Karpas-422 (cell line): ENCODE results near the gene CEP112. TPM values are rescaled to one million over a fixed set of nuclear protein-coding genes. Genes with fewer than 3 reads are reported as not detected.

ENCODE experiments used
- DNase-seq: peaks from one replicate; pipeline ENCODE4 v3.0.0-alpha.2; 2015
- H2AFZ ChIP-seq: fragments of 200-600 bp; sonication (generic); 2 replicates; pipeline ENCODE4 v1.6.1; 2014; ENCODE audit warnings: antibody characterized with exemption, low read length, mixed read lengths
- H3K27ac ChIP-seq: fragments of 200-600 bp; sonication (generic); 2 replicates; pipeline ENCODE4 v1.5.1; 2014; ENCODE audit warnings: mild to moderate bottlenecking, low read length, moderate library complexity
- H3K27me3 ChIP-seq: fragments of 200-600 bp; sonication (generic); 2 replicates; pipeline ENCODE4 v1.6.1; 2014; ENCODE audit warnings: low read length, mixed read lengths
- H3K36me3 ChIP-seq: fragments of 200-600 bp; sonication (generic); 2 replicates; pipeline ENCODE4 v1.6.1; 2014; ENCODE audit warnings: low read length, mixed read lengths; ENCODE audit not compliant: insufficient read depth
- H3K4me1 ChIP-seq: fragments of 200-600 bp; sonication (generic); 2 replicates; pipeline ENCODE4 v1.6.1; 2014; ENCODE audit warnings: mild to moderate bottlenecking, low read length, mixed read lengths
- H3K4me2 ChIP-seq: fragments of 200-600 bp; sonication (generic); 2 replicates; pipeline ENCODE4 v1.6.1; 2014; ENCODE audit warnings: low read length, low read depth, mild to moderate bottlenecking; ENCODE audit not compliant: poor library complexity, severe bottlenecking
- H3K4me3 ChIP-seq: fragments of 200-600 bp; sonication (generic); 2 replicates; pipeline ENCODE4 v1.5.1; 2014; ENCODE audit warnings: mild to moderate bottlenecking, antibody characterized with exemption, low read length, mixed read lengths
- H3K79me2 ChIP-seq: fragments of 200-600 bp; sonication (generic); 2 replicates; pipeline ENCODE4 v1.6.1; 2014; ENCODE audit warnings: mild to moderate bottlenecking, low read length, mixed read lengths
- H3K9ac ChIP-seq: fragments of 200-600 bp; sonication (generic); 2 replicates; pipeline ENCODE4 v1.6.0; 2014; ENCODE audit warnings: low read length
- H3K9me2 ChIP-seq: fragments of 200-600 bp; sonication (generic), shearing (Covaris generic); replicated peaks from 2 replicates; pipeline ENCODE4 v1.6.0; 2014; ENCODE audit warnings: mild to moderate bottlenecking, low read length, moderate library complexity; ENCODE audit not compliant: insufficient read depth
- H3K9me3 ChIP-seq: fragments of 300-700, 200-600 bp; sonication (generic); 2 replicates; pipeline ENCODE4 v1.6.1; 2014; ENCODE audit warnings: low read length, mixed read lengths
- H4K20me1 ChIP-seq: fragments of 200-600 bp; sonication (generic); 2 replicates; pipeline ENCODE4 v1.6.1; 2014; ENCODE audit warnings: mild to moderate bottlenecking, antibody characterized with exemption, low read length, low read depth; ENCODE audit not compliant: insufficient read depth
- total RNA-seq: library from RNA; depleted of rRNA; stranded (reverse); fragments of >200 nt; shearing (Covaris generic); gene quantifications from 2 replicates; pipeline ENCODE4 v1.2.3, GENCODE V29; 2014; ENCODE audit warnings: low replicate concordance; rRNA removed

CEP112 gene
- 0.07 TPM in 1 of 2 replicates, not detected in the other for total RNA-seq

GRCh38 chr17:66191593-66192377, at the start of gene CEP112:
TSS of gene CEP112 (minus strand) at chr17:66192133.
- Histone ChIP-seq H3K9me3 (no peaks in the 10 kb centered on the region), H3K4me2 (peak within 1 kb of the TSS; percentile 96), H3K9ac (peak within 1 kb of the TSS; percentile 72), H3K4me3 (peak within 1 kb of the TSS; percentile 79), H3K36me3 (no peaks in the 10 kb centered on the region), H4K20me1 (no peaks in the 10 kb centered on the region), H3K27me3 (no peaks in the 10 kb centered on the region), H3K9me2 (no peaks in the 10 kb centered on the region), H3K79me2 (no peaks in the 10 kb centered on the region), H2AFZ (peak within 1 kb of the TSS; percentile 87), H3K4me1 (peaks cover 37% of the 10 kb centered on the region), H3K27ac (peak within 1 kb of the TSS; percentile 14; the same call in 1 of the 2 replicates)
- peak; percentile 94 for DNase-seq

GRCh38 chr17:66240630-66241029, 48.7 kb upstream of the CEP112 start:
- Histone ChIP-seq H3K4me1 (no peaks in the 10 kb centered on the region), H3K9me3 (no peaks in the 10 kb centered on the region), H3K4me3 (no peak overlapping the region), H3K4me2 (no peak overlapping the region), H2AFZ (no peak overlapping the region), H4K20me1 (0 out of 2 replicates have a peak, but pooled peaks cover 3% of the 10 kb centered on the region), H3K9ac (no peak overlapping the region), H3K9me2 (no peaks in the 10 kb centered on the region), H3K36me3 (no peaks in the 10 kb centered on the region), H3K27me3 (no peaks in the 10 kb centered on the region), H3K27ac (no peak overlapping the region), H3K79me2 (no peaks in the 10 kb centered on the region)
- no peak for DNase-seq

DNA sequence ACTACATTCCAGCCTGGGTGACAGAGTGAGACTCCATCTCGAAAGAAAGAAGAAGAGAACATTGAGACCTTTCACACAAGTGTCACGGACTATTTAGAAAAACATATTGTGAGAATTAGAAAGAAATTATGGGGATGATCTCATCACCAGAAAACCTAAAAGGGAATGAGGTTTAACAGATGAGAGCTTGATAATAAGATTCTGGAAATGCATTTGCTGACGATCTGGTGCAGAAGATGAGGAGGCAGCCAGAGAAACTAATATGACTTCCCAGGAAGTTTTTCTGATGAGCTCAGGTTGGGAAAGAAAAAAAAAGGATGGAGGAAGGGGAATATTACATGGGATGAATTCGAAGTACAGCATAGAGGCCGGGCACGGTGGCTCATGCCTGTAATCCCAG, 48.1 kb upstream of the CEP112 start:
- no peak overlapping the region for H3K27ac ChIP-seq
- no peaks in the 10 kb centered on the region for H3K36me3 ChIP-seq
- no peaks in the 10 kb centered on the region for H3K9me3 ChIP-seq
- no peak for DNase-seq
- H3K79me2 ChIP-seq: no peaks in the 10 kb centered on the region
- no peaks in the 10 kb centered on the region for H3K27me3 ChIP-seq
- no peak overlapping the region for H3K9ac ChIP-seq
- no peaks in the 10 kb centered on the region for H3K4me1 ChIP-seq
- H3K4me2 ChIP-seq: no peak overlapping the region
- no peak overlapping the region for H2AFZ ChIP-seq
- H3K4me3 ChIP-seq: no peak overlapping the region
- H3K9me2 ChIP-seq: no peaks in the 10 kb centered on the region
- H4K20me1 ChIP-seq: 0 out of 2 replicates have a peak, but pooled peaks cover 3% of the 10 kb centered on the region

GRCh38 chr17:66235377-66235994, 43.6 kb upstream of the CEP112 start:
- no peak overlapping the region for H2AFZ ChIP-seq
- H3K79me2 ChIP-seq: no peaks in the 10 kb centered on the region
- no peak overlapping the region for H3K4me3 ChIP-seq
- no peaks in the 10 kb centered on the region for H3K36me3 ChIP-seq
- H3K27ac ChIP-seq: no peak overlapping the region
- H3K27me3 ChIP-seq: no peaks in the 10 kb centered on the region
- no peak overlapping the region for H3K9ac ChIP-seq
- no peak for DNase-seq
- no peaks in the 10 kb centered on the region for H3K9me2 ChIP-seq
- H3K4me1 ChIP-seq: no peaks in the 10 kb centered on the region
- H4K20me1 ChIP-seq: 0 out of 2 replicates have a peak, but pooled peaks cover 3% of the 10 kb centered on the region
- H3K4me2 ChIP-seq: no peak overlapping the region
- H3K9me3 ChIP-seq: no peaks in the 10 kb centered on the region

- no peak overlapping the region for H2AFZ ChIP-seq
- no peaks in the 10 kb centered on the region for H3K79me2 ChIP-seq
- H4K20me1 ChIP-seq: 0 out of 2 replicates have a peak, but pooled peaks cover 3% of the 10 kb centered on the region
- no peaks in the 10 kb centered on the region for H3K36me3 ChIP-seq
- H3K9me3 ChIP-seq: no peaks in the 10 kb centered on the region
- H3K27me3 ChIP-seq: no peaks in the 10 kb centered on the region
- no peak overlapping the region for H3K4me3 ChIP-seq
- H3K4me1 ChIP-seq: no peaks in the 10 kb centered on the region
- no peak for DNase-seq
- no peak overlapping the region for H3K27ac ChIP-seq
- H3K9ac ChIP-seq: no peak overlapping the region
- no peak overlapping the region for H3K4me2 ChIP-seq
- no peaks in the 10 kb centered on the region for H3K9me2 ChIP-seq
Observed at GRCh38 chr17:66234611-66235010, 42.7 kb upstream of the CEP112 start.

DNA sequence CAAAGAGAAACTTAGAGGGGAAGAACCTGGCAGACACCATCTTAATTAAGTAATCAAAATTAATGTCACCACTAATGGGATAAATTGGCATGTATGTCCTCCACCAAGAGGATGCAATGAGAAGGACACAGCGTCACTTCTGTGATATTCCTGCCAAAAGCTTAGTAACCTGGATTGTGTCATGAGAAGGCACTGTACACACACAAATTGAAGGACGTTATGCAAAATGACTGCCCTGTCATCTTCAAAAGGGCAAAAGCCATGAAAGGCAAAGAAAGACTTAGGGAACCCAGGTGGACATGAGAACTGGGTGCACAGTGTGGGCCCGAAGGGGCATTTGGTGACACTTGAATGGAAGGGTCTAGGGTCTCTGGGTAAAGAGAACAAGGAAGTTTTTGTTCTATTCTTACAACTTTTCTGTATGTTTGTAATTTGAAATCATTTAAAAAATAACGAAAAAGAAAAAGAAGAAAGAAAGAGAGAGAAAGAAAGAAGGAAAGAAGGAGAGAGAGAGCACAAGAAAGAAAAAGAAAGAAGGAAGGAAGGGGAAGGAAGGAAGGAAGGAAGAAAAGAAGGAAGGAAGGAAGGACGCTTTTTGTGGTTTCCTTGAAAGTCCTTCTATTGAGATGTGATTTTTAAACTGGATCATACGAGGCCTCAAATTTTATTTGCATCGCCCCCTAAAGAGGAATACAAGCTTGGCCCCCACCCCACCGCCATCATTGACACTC, 41.3 kb upstream of the CEP112 start:
- H3K79me2 ChIP-seq: no peaks in the 10 kb centered on the region
- no peaks in the 10 kb centered on the region for H3K9me3 ChIP-seq
- no peak for DNase-seq
- no peaks in the 10 kb centered on the region for H3K4me1 ChIP-seq
- H4K20me1 ChIP-seq: 0 out of 2 replicates have a peak, but pooled peaks cover 2% of the 10 kb centered on the region
- H3K4me3 ChIP-seq: no peak overlapping the region
- H3K27ac ChIP-seq: no peak overlapping the region
- no peaks in the 10 kb centered on the region for H3K36me3 ChIP-seq
- no peak overlapping the region for H3K4me2 ChIP-seq
- no peak overlapping the region for H2AFZ ChIP-seq
- H3K9ac ChIP-seq: no peak overlapping the region
- H3K9me2 ChIP-seq: no peaks in the 10 kb centered on the region
- no peaks in the 10 kb centered on the region for H3K27me3 ChIP-seq

DNA sequence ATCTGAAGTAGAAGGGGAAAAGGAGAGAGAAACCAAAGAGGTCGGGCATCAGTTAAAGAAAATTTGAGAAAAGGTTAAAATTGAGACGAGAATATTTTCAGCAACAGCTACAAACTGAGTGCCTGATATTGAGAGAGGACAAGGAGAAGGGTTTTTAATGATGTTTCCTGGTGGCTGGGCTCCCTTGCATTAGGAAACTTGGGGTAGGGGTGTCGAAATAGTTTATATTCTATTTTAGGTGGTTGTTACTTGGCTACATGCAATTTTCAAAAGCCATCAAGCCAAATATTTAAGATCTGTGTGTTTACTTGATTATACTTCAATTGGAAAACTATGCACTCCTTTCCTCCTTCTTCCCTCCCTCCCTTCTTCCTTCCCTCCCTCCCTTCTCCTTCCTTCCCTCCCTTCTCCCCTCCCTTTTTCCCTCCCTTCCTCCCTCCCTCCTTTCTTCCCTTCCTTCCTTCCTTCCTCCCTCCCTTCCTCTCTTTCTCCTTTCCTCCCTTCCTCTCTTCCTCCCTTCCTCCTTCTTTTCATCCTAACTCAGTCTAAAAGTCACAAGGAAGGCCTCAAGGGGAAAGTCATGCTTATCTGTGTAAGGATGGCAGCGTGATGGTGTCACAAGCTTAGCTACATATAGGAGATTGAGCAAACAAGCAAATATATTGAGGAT, 39.1 kb upstream of the CEP112 start:
- no peak overlapping the region for H2AFZ ChIP-seq
- no peaks in the 10 kb centered on the region for H3K79me2 ChIP-seq
- H3K36me3 ChIP-seq: no peaks in the 10 kb centered on the region
- H3K9me2 ChIP-seq: no peaks in the 10 kb centered on the region
- H4K20me1 ChIP-seq: no peaks in the 10 kb centered on the region
- no peak overlapping the region for H3K4me3 ChIP-seq
- no peaks in the 10 kb centered on the region for H3K9me3 ChIP-seq
- H3K4me2 ChIP-seq: no peak overlapping the region
- H3K4me1 ChIP-seq: no peaks in the 10 kb centered on the region
- no peak for DNase-seq
- H3K9ac ChIP-seq: no peak overlapping the region
- no peaks in the 10 kb centered on the region for H3K27me3 ChIP-seq
- no peak overlapping the region for H3K27ac ChIP-seq
